ENCODE measurements around the gene PIP5K1B.

Gene PIP5K1B

DNA sequence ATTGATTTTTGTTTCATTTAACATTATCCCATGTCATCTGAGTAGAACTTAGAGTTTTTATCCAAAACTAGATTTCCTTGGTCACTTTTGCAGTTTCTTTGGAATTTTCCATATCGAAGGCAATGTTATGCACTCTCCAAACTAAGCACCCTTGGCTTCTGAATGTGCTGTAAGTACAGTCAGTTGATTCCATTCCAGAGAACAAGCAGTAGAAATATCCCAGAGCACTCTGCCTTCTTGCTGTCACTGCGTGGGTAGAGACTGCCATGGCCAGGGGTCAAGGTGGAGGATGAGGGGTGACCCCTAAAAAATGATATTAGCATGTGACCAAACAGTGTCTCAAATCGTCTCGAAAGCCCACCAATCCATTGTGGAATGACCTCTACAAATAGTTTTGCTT, 36.2 kb downstream of the PIP5K1B start:
- no peak overlapping the region for H2AFZ ChIP-seq (ENCODE audit: low read length)
- H3K4me2 ChIP-seq (ENCODE audit: low read depth, low read length, poor library complexity, severe bottlenecking), result no peak overlapping the region
- H3K9me3 ChIP-seq (ENCODE audit: insufficient read depth, low read depth, low read length), result no peaks in the 10 kb centered on the region
- peaks cover 35% of the 10 kb centered on the region for H3K4me1 ChIP-seq (ENCODE audit: insufficient read depth, low read length, poor library complexity, severe bottlenecking)
- no peaks in the 10 kb centered on the region for H3K27me3 ChIP-seq (ENCODE audit: insufficient read depth, low read length, poor library complexity, severe bottlenecking)
- no peak overlapping the region for H3K9ac ChIP-seq (ENCODE audit: low read depth, low read length, poor library complexity, severe bottlenecking)
- no peaks in the 10 kb centered on the region for H3F3A ChIP-seq (ENCODE audit: low read depth)
- no peaks in the 10 kb centered on the region for H3K9me2 ChIP-seq (replicated peaks; ENCODE audit: low read depth, low read length)
- no peaks in the 10 kb centered on the region for H3K36me3 ChIP-seq (ENCODE audit: insufficient read depth, low read length)
- no peaks in the 10 kb centered on the region for H4K20me1 ChIP-seq (ENCODE audit: insufficient read depth, low read length, poor library complexity, severe bottlenecking)
- no peaks in the 10 kb centered on the region for H3K79me2 ChIP-seq (ENCODE audit: insufficient read depth, low read length)
- no peak overlapping the region for H3K4me3 ChIP-seq (ENCODE audit: low read length, poor library complexity, severe bottlenecking)
- TF ChIP-seq EZH2phosphoT487 (IDR thresholded peaks at IDR 0.05; ENCODE audit: borderline replicate concordance), result no peak
- TF ChIP-seq, protein P1, sequence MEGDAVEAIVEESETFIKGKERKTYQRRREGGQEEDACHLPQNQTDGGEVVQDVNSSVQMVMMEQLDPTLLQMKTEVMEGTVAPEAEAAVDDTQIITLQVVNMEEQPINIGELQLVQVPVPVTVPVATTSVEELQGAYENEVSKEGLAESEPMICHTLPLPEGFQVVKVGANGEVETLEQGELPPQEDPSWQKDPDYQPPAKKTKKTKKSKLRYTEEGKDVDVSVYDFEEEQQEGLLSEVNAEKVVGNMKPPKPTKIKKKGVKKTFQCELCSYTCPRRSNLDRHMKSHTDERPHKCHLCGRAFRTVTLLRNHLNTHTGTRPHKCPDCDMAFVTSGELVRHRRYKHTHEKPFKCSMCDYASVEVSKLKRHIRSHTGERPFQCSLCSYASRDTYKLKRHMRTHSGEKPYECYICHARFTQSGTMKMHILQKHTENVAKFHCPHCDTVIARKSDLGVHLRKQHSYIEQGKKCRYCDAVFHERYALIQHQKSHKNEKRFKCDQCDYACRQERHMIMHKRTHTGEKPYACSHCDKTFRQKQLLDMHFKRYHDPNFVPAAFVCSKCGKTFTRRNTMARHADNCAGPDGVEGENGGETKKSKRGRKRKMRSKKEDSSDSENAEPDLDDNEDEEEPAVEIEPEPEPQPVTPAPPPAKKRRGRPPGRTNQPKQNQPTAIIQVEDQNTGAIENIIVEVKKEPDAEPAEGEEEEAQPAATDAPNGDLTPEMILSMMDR (conservative IDR thresholded peaks at IDR 0.05; ENCODE audit: low read length), result no peak

- Histone ChIP-seq H3K9ac (ENCODE audit: low read depth, low read length, poor library complexity, severe bottlenecking) (no peak overlapping the region), H3K9me3 (ENCODE audit: insufficient read depth, low read depth, low read length) (no peaks in the 10 kb centered on the region), H3K79me2 (ENCODE audit: insufficient read depth, low read length) (no peaks in the 10 kb centered on the region), H3K9me2 (replicated peaks; ENCODE audit: low read depth, low read length) (no peaks in the 10 kb centered on the region), H3K4me1 (ENCODE audit: insufficient read depth, low read length, poor library complexity, severe bottlenecking) (peaks cover 41% of the 10 kb centered on the region), H3F3A (ENCODE audit: low read depth) (no peaks in the 10 kb centered on the region), H3K4me2 (ENCODE audit: low read depth, low read length, poor library complexity, severe bottlenecking) (no peak overlapping the region), H3K4me3 (ENCODE audit: low read length, poor library complexity, severe bottlenecking) (no peak overlapping the region), H2AFZ (ENCODE audit: low read length) (no peak overlapping the region), H4K20me1 (ENCODE audit: insufficient read depth, low read length, poor library complexity, severe bottlenecking) (no peaks in the 10 kb centered on the region), H3K36me3 (ENCODE audit: insufficient read depth, low read length) (no peaks in the 10 kb centered on the region), H3K27me3 (ENCODE audit: insufficient read depth, low read length, poor library complexity, severe bottlenecking) (no peaks in the 10 kb centered on the region)
- no peak for TF ChIP-seq EZH2phosphoT487 (IDR thresholded peaks at IDR 0.05; ENCODE audit: borderline replicate concordance)
- TF ChIP-seq, protein P1 (conservative IDR thresholded peaks at IDR 0.05; ENCODE audit: low read length), result no peak
Observed at GRCh38 chr9:68741704-68742332, 36.8 kb downstream of the PIP5K1B start.

- H4K20me1 ChIP-seq (ENCODE audit: insufficient read depth, low read length, poor library complexity, severe bottlenecking), result no peaks in the 10 kb centered on the region
- no peaks in the 10 kb centered on the region for H3K9me3 ChIP-seq (ENCODE audit: insufficient read depth, low read depth, low read length)
- no peaks in the 10 kb centered on the region for H3K9me2 ChIP-seq (replicated peaks; ENCODE audit: low read depth, low read length)
- no peaks in the 10 kb centered on the region for H3K79me2 ChIP-seq (ENCODE audit: insufficient read depth, low read length)
- H3K4me2 ChIP-seq (ENCODE audit: low read depth, low read length, poor library complexity, severe bottlenecking), result no peak overlapping the region
- H3F3A ChIP-seq (ENCODE audit: low read depth), result no peaks in the 10 kb centered on the region
- no peak overlapping the region for H2AFZ ChIP-seq (ENCODE audit: low read length)
- no peak overlapping the region for H3K4me3 ChIP-seq (ENCODE audit: low read length, poor library complexity, severe bottlenecking)
- H3K9ac ChIP-seq (ENCODE audit: low read depth, low read length, poor library complexity, severe bottlenecking), result no peak overlapping the region
- TF ChIP-seq, protein P1 (conservative IDR thresholded peaks at IDR 0.05; ENCODE audit: low read length), result no peak
- TF ChIP-seq EZH2phosphoT487 (IDR thresholded peaks at IDR 0.05; ENCODE audit: borderline replicate concordance), result no peak
- peaks cover 46% of the 10 kb centered on the region for H3K4me1 ChIP-seq (ENCODE audit: insufficient read depth, low read length, poor library complexity, severe bottlenecking)
- H3K27me3 ChIP-seq (ENCODE audit: insufficient read depth, low read length, poor library complexity, severe bottlenecking), result no peaks in the 10 kb centered on the region
- no peaks in the 10 kb centered on the region for H3K36me3 ChIP-seq (ENCODE audit: insufficient read depth, low read length)
Observed at GRCh38 chr9:68742333-68742730, 37.3 kb downstream of the PIP5K1B start.

Data from Loucy (cell line).